Kidney epithelial cell (primary cell): ENCODE data around the gene MIR17HG. TPM values are rescaled to one million over a fixed set of nuclear protein-coding genes. Genes with fewer than 3 reads are reported as not detected.
"Not testable (repeated sequence)": the region's sequence is repeated elsewhere in the genome, so short reads cannot be mapped to it uniquely, and the experiment has no call there.

Source experiments
- DNase-seq: peaks from one replicate; pipeline ENCODE4 v3.0.0-alpha.2; 2010; ENCODE audit warnings: low read depth
- H3K27me3 ChIP-seq: 2 replicates; pipeline ENCODE4 v1.6.0; 2011; ENCODE audit warnings: low read length; ENCODE audit not compliant: control insufficient read depth, insufficient read depth
- H3K36me3 ChIP-seq: 2 replicates; pipeline ENCODE4 v1.5.1; 2011; ENCODE audit warnings: low read length; ENCODE audit not compliant: control insufficient read depth, insufficient read depth
- H3K4me3 ChIP-seq: 2 replicates; pipeline ENCODE4 v1.5.1; 2011; ENCODE audit warnings: low read depth, mild to moderate bottlenecking, control low read depth, low read length
- total RNA-seq: library from RNA; depleted of rRNA; stranded (reverse); fragments of >200 nt; gene quantifications from 2 replicates; pipeline ENCODE4 v1.2.3, GENCODE V29; 2015
- TF ChIP-seq, protein P1 (sequence below): IDR thresholded peaks from 2 replicates; pipeline ENCODE4 v1.5.1; 2011; ENCODE audit warnings: mild to moderate bottlenecking, moderate library complexity, low read length, control low read depth, inconsistent platforms; ENCODE audit not compliant: insufficient read depth, poor library complexity, severe bottlenecking

MIR17HG gene
- total RNA-seq, 1 donor from 2014 or later, result 5.8 TPM

GRCh38 chr13:91347996-91348905, 764 bp downstream of the MIR17HG start:
- DNase-seq, result no peak
- Histone ChIP-seq H3K27me3 (no peaks in the 10 kb centered on the region), H3K4me3 (peak overlapping the region; percentile 77), H3K36me3 (no peaks in the 10 kb centered on the region)
- TF ChIP-seq, protein P1, sequence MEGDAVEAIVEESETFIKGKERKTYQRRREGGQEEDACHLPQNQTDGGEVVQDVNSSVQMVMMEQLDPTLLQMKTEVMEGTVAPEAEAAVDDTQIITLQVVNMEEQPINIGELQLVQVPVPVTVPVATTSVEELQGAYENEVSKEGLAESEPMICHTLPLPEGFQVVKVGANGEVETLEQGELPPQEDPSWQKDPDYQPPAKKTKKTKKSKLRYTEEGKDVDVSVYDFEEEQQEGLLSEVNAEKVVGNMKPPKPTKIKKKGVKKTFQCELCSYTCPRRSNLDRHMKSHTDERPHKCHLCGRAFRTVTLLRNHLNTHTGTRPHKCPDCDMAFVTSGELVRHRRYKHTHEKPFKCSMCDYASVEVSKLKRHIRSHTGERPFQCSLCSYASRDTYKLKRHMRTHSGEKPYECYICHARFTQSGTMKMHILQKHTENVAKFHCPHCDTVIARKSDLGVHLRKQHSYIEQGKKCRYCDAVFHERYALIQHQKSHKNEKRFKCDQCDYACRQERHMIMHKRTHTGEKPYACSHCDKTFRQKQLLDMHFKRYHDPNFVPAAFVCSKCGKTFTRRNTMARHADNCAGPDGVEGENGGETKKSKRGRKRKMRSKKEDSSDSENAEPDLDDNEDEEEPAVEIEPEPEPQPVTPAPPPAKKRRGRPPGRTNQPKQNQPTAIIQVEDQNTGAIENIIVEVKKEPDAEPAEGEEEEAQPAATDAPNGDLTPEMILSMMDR, result no peak

DNA sequence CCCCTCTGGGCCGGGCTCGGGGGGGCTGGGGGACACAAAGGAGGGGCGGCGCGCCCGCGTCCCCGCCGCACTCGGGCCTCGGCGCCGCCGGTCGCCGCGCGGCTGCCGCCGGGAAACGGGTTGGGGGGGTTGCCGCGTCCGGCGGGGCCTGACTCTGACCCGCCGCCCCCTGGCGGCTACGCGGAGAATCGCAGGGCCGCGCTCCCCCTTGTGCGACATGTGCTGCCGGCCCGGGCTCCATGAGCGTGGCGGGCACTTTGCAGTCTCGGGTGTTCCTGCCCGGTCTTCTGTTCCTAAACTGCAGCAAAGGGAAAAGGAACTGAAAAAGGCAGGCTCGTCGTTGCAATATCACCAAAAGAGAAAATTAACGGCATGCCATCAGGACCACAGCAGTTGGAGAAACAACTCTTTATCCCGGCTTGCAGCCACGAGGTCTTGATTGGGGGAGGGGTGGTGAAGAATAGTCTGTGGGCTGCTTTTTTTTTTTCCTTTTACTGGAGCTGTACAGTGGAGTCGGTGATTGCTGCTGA, 1.5 kb downstream of the MIR17HG start:
- peak overlapping the region; percentile 77 for H3K4me3 ChIP-seq
- H3K27me3 ChIP-seq, result no peaks in the 10 kb centered on the region
- H3K36me3 ChIP-seq, result no peaks in the 10 kb centered on the region
- no peak for DNase-seq
- TF ChIP-seq, protein P1, result peak; percentile 85

DNA sequence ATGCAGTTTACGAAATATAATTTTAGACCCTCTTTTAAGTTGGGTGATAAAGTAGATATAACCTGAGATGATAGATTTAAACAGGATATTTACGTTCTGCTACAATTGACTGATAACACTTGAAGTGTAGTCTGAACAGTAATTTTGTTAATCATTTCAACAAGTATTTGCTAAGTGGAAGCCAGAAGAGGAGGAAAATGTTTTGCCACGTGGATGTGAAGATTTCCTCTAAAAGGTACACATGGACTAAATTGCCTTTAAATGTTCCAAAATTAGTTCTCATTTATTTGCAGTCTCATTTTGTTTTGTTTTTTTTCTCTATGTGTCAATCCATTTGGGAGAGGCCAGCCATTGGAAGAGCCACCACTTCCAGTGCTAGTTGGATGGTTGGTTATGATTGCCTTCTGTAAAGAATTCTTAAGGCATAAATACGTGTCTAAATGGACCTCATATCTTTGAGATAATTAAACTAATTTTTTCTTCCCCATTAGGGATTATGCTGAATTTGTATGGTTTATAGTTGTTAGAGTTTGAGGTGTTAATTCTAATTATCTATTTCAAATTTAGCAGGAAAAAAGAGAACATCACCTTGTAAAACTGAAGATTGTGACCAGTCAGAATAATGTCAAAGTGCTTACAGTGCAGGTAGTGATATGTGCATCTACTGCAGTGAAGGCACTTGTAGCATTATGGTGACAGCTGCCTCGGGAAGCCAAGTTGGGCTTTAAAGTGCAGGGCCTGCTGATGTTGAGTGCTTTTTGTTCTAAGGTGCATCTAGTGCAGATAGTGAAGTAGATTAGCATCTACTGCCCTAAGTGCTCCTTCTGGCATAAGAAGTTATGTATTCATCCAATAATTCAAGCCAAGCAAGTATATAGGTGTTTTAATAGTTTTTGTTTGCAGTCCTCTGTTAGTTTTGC, 2.8 kb downstream of the MIR17HG start:
- no peak for DNase-seq
- Histone ChIP-seq H3K4me3 (peak overlapping the region; percentile 77), H3K36me3 (no peaks in the 10 kb centered on the region)

DNA sequence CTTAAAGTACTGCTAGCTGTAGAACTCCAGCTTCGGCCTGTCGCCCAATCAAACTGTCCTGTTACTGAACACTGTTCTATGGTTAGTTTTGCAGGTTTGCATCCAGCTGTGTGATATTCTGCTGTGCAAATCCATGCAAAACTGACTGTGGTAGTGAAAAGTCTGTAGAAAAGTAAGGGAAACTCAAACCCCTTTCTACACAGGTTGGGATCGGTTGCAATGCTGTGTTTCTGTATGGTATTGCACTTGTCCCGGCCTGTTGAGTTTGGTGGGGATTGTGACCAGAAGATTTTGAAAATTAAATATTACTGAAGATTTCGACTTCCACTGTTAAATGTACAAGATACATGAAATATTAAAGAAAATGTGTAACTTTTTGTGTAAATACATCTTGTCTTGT, 3.6 kb downstream of the MIR17HG start:
- Histone ChIP-seq H3K4me3 (no peak overlapping the region), H3K36me3 (no peaks in the 10 kb centered on the region), H3K27me3 (no peaks in the 10 kb centered on the region)
- DNase-seq, result no peak
- TF ChIP-seq, protein P1, result no peak

More for the DNA sequence above, 2.8 kb downstream of the MIR17HG start:
- H3K27me3 ChIP-seq, result no peaks in the 10 kb centered on the region
- TF ChIP-seq, protein P1, result no peak

GRCh38 chr13:91351980-91352379, 4.5 kb downstream of the MIR17HG start:
- H3K4me3 ChIP-seq, result no peak overlapping the region
- H3K36me3 ChIP-seq, result no peaks in the 10 kb centered on the region
- TF ChIP-seq, protein P1, result no peak
- H3K27me3 ChIP-seq, result no peaks in the 10 kb centered on the region
- DNase-seq, result no peak

GRCh38 chr13:91352891-91353290, 5.4 kb downstream of the MIR17HG start:
- H3K27me3 ChIP-seq, H3K4me3 ChIP-seq, H3K36me3 ChIP-seq, DNase-seq: not testable (repeated sequence)
